ENCODE measurements around the gene LMNTD2.

The LMNTD2 gene

GRCh38 chr11:512761-513595 lies 47.6 kb downstream of the LMNTD2 start:
- DNase-seq (ENCODE audit: low spot score): no peak

GRCh38 chr11:508956-509355 lies 51.6 kb downstream of the LMNTD2 start:
- no peak for DNase-seq (ENCODE audit: low spot score)

DNA sequence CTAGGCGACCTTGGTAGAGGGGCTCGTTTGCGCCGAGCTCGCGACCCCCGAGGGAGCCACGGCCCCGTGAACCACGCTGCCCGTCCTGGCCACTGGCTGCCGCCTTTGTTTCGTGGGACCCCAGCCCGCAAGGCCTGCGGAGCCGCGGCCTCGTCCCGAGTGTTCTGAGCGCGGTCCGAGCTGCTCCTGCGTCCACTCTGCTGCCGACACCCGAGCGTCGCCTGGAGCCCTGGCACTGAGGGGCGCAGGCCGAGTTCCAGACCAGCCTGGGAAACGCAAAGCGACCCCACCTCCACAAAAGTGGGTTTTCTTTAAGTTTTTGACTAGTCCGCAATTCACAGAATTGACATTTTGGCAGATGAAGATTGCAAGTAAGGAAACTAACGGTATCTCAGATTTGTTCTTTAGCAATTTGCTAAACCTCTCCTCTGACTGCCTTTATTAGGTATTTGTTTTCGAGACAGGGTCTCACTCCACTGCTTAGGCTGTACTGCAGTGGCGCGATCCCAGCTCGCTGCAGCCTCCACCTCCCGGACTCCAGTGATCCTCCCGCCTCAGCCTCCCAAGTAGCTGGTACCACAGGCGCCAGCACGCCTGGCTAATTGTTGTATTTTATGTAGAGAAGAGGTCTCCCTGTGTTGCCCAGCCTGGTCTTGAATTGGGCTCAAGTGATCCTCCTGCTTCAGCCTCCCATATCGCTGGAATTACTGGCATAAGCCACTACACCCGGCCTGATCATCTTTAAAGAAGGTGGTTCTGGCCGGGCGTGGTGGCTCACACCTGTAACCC lies 52.6 kb downstream of the LMNTD2 start:
- DNase-seq (ENCODE audit: low spot score): no peak

GRCh38 chr11:506995-507726 lies 53.4 kb downstream of the LMNTD2 start, which contains the start of gene RNH1:
TSS of gene RNH1 (minus strand) at chr11:507242. CDS start at chr11:502162, 5,080 bp downstream.
- peak; percentile 96 for DNase-seq (ENCODE audit: low spot score)

GRCh38 chr11:506238-506994 lies 54.1 kb downstream of the LMNTD2 start:
- DNase-seq (ENCODE audit: low spot score): peak; percentile 94

DNA sequence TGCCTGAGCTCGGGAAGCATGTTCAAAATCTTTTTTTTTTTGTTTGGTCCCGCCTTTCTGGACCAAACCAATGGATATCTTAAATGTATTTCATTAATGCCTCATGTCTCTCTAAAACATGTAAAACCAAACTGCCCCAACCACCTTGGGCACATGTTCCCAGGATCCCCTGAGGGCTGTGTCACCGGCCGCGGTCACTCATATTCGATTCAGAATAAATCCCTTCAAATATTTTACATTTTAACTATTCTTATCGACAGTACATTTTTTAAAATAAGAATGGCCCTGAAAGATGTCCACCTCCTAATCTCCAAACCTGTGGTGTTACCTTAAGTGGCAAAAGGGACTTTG lies 55.6 kb downstream of the LMNTD2 start:
- no peak for DNase-seq (ENCODE audit: low spot score)

Measured in hematopoietic multipotent progenitor cell treated with erythropoietin and hydrocortisone succinate and interleukin-3 and kit ligand, for 15 days (in vitro differentiated cells).